ENCODE measurements around the gene PACRG.
A peak's percentile ranks its signal among the peaks of the same experiment; 100 is the strongest.

Gene PACRG

DNA sequence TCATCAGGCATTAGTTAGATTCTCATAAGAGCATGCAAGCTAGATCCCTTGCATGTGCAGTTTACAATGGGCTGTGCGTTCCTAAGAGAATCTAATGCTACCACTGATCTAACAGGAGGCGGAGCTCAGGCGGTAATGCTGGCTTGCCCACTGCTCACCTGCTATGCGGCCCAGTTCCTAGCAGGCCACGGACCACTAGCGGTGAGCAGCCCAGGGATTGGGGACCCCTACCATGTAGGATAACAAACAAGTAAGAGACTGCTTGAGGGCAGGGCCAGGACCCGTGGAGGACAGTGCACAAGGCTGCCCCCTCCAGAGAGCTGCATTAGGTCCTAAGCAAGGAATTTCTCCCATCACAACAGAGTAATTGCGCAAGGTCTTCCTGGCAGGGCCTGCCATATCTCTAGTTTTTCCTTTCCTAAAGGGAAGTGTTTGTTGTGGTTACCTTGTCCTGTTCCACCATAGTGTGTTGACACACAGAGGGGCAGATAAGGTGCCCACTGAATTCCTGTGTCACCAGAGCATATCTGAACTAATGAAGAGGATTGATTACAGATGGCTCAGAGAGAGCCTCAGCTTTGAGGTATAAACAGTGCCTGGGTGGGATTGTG lies 58.0 kb downstream of the PACRG start:
- DNase-seq (ENCODE audit: low spot score) = no peak

DNA sequence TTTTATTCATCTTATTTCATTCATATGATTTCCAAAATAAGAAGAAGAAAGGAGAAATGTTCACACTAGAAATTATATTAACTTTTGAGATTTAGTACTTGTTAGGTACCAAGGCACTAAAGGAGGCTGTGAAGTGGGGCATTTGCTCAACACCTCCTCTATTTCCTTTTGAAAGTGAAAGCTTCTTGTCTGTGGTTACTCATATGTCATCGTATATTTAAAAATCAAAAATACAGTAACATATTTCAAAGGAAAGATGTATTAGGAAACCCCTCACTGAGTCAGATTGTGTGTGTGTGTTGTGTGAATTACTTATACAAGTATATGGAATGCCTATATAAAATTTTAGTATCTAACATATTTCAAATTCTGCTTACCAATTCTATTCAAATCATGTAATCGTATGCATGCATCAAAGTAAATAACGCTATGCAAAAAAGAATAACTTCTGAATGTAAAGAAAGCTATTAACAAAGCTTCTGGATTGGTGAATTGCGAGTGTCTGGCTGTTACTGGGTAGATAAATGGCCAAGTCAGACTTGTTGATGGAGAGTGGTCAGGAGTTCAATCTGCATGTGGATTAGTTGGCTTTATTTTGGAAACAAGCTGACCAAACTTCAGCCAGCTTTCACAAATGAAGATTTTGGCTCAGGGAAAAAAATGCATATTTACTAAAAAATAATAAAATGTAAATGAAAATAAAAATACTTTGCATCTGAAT lies 70.9 kb downstream of the PACRG start:
- no peak for DNase-seq (ENCODE audit: low spot score)

DNA sequence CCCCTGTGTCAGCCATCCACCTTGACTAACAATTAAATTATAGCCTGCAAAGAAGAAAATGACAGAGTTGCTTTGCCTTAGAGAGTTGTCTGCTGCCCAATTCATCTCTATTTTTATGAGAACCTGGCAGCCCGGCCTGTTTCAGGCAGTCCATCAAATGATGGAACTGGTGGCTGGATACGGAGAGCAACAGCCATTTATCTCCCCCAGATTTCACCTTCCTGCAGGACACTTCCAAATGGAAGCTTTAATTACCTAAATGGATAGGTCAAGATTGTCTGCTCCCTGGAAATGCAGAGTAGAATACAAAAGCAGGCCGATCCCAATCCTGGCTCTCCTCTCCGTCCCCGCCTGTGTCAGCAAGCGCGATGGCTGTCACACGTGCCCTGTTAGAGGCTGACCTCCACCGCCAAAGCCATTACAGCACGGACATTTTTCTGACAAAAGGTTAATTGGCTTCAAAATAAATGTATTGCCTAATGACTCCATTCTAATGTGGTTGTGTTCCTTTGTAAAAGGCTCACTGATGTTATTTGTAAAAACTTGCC lies 86.7 kb downstream of the PACRG start:
- no peak for DNase-seq (ENCODE audit: low spot score)

DNA sequence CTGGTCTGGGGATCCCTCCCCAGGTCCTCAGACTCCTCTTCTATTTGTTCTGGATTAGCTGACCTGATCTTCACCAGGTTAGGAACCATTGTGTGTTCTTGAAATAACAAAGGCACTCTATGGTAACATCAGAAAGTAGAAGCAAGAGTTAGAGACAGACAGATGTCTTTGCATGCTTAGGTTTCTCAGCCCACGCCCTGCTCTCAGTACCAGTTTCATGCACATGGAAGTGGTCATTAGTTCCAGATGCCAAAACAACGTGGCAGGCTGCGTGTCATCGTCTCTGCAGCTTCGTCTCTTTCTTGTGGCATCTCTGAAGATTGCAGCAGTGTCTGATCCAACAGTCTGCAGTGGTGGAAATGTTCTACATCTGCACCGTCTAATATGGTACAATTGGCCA lies 89.4 kb downstream of the PACRG start:
- DNase-seq (ENCODE audit: low spot score) = peak; percentile 11

DNA sequence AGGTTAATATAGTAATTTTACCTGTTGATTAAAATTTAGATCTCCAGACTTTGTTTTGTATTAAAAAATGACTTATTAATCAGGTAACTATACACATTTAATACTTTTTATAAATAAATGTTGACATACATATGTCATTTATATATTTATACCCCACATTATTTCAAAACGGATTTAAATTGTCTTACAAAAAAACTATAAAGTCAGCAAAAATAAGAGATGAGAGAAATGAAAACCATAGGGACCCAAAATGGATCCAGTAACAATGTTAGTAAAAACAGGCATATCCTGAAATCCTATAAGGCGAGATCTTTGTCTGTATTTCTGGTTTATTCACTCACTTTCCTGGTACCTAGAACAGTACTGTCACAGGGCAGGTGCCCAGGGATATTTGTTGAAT lies 91.5 kb downstream of the PACRG start:
- no peak for DNase-seq (ENCODE audit: low spot score)

DNA sequence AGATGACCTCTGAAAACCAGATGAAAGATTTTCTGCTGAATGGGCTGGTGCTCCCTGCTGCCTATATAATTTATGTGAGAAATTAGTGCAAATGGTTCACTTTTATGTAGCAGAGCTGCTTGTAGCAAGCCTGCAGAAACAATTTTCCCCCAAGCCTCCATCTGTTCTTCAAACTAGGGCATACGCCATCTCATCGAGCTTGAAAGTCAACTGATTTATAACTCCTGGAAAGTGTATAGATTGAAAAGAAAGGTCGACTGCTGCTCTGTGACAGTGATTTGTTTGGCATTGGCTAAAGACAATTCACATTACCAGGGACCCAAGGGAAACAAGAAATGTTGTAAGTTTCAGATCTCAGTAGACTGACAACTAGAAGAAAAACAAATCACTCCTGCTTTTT lies 93.3 kb downstream of the PACRG start:
- no peak for DNase-seq (ENCODE audit: low spot score)

DNA sequence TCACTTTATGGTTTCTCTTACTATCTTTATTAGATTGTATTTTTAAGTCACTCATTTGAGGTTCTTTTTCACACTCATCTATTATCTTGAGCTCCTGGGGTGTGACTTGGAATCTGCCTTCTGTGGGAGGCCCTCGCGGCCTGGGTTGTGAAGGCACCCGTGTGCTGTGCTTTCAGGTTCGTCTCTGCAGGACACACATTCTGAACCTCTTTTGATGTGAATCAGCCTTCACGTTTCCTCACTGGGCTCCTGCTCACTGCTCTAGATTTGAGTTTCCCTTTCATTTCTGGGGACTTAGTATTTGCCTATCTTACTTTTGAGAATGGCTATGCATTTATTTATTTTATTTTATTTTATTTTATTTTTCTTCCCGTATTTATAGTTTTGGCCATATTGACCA lies 97.8 kb downstream of the PACRG start:
- no peak for DNase-seq (ENCODE audit: low spot score)

DNA sequence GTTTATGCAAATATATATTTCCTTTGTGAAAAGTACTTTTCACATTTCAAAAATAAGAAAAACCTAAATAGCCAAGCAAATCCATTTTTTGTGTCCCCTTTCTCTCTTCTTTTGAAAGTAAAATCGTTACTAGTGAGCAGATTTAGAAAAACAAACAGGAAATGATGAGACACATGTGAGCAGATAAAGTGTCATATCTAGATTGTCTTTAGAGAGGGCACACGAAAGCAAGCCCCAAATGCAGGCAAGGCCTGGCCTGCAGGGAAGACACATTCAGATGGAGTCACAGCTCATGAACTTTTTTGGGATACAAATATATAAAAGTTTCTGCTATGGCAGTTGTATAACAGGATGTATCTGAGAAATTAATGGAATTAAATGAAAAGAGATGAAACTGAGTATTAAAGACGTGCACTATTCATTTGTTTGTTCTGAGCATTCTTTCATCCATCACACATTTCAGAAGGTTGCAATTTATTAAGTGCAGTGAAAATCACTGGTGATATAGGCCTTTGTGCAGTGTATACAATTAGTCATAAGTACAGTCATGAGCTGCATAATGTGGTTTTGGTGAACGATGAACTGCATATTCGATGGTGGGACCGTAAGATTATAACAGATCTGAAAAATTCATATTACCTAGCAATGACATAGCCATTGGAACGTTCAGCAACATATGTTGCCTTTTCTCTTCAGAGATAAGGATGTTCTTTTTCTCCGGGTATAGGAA lies 101.4 kb downstream of the PACRG start:
- no peak for DNase-seq (ENCODE audit: low spot score)

DNA sequence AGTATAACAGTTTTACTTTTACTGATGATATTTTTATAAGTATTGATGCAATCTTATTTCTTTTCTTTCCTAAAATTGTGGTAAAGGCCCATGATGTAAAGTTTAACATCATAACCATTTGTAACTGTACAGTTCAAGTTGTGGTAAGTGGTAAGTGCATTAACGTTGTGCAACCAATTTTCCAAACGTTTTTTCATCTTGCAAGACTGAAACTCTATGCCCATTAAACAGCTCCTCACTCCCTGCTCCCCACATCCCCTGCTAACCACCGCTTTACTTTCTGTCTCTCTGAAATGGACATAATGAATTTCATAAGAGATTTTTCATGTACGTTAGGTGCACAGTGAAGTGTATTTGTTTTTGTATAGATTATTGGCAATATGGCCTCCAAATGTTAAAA lies 106.0 kb downstream of the PACRG start:
- no peak for DNase-seq (ENCODE audit: low spot score)

DNA sequence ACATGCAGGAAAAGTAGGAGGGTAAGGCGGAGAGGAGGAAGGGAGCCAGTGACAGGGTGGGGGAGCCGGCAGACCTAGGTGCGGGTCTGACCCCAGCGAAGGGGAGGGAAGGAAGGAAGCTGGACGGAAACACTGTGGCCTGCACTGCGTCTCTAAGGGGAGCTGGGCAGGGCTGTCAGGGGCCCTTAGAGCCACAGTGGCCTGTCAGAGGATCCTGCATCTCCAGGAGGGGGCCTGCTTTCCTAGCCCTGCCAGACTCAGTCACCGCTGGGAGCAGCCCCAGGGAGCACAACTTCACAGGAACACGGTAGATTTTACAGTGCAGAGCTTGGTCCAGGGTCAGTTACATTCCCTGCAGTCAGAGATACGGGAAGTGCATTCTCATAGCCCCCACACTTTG lies 118.2 kb downstream of the PACRG start:
- DNase-seq (ENCODE audit: low spot score) = no peak

DNA sequence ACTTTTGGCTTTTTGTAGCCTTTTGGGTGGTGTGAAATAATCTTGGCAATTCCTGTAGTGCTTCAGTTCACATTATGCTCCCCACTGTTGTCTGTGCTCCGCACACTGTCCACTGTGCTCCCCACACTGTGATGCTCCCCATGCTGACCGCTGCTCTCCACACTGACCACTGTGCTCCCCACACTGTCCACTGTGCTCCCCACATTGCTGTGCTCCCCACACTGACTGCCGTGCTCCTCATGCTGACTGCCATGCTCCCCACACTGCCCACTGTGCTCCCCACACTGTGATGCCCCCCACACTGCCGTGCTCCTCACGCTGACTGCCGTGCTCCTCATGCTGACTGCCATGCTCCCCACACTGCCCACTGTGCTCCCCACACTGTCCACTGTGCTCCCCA lies 118.9 kb downstream of the PACRG start:
- DNase-seq (ENCODE audit: low spot score) = no peak

DNA sequence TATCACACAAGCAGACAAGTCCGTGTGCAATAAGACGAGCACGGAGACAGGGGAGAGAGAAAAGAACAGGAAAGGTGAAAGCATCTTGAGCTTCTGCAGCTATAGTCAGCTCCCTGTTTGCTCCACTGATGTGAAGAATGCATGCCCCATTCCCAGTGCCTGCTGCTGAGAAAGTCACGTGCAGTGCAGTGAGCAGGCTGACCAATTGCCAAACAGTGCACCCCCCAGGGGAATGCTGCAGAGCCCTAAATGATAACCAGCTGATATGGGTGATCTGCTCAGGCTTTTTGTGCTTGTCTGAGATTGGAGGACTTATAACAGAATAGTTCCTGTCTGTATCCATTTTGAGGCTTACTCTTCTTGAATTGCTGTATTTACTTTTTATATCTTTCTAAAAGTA lies 121.5 kb downstream of the PACRG start:
- peak; percentile 19 for DNase-seq (ENCODE audit: low spot score)

DNA sequence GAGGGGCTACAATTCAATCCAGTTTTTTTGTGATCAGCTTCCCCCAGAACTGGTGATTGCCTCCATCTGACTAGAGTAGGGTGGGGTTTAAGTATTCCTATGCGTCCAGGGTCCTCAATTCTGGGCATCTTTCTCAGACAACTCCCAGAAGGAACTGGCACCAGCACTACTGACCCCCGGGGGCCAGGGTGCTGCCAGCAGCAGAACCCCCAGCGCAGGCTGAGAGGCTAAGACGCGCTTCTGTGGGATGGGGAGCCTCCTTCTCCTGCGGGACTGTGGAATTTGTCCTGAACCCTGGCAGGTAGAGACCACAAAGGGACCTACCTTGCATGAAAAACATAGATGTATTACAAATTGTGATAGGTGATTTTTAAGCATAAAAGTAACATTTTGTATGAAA lies 124.4 kb downstream of the PACRG start:
- DNase-seq (ENCODE audit: low spot score) = no peak

DNA sequence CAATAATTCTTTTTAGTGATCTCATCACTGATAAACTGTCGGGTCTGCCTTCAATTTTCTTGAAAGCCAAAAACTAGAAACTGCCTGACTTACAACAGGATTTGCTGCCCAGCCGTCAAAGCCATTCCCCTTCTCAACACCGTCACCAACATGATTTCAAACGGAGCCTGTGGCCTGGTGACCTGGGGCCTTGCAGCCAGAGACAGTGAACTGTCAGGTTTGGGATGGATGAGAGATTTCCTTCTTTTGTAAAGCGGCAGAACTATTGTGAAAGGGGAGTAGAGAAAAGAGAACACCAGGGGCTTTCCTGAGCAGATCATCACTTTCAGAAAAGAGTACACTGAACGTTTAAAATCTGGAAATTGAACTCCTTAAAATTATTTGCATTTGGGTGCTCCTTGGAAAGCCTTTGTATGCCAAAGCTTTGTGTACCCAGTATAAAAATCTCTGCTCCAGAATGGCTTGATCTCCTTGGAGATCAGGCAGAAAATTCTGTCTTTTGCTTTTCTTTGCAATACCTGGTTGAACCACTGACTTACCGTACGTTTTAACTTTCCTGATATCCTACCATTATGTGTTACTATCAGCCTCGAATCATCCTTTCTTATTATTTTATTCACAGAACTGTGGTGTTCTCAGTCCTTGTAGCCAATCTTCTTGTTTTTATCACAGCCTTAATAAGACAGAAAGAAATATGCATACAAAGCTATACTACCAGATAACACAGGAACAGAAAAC lies 125.2 kb downstream of the PACRG start:
- no peak for DNase-seq (ENCODE audit: low spot score)

DNA sequence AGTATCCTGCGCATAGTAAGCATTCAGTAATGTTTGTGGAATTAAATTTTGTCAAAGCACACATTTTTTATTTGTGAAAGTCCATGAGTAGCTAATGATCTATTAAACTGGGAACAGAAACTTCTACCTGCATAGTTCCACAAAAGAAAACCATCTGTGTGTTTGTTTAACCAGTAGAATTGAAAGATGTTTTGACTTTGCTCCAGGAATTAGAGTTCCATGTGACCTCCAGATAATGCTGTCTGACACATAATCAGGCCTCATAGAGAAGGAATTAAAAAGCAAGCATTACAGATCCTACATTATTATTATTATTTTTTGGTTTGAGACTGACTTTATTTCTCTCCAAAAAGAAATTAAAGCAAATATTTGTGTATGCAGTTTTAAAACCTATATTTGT lies 126.5 kb downstream of the PACRG start:
- no peak for DNase-seq (ENCODE audit: low spot score)

DNA sequence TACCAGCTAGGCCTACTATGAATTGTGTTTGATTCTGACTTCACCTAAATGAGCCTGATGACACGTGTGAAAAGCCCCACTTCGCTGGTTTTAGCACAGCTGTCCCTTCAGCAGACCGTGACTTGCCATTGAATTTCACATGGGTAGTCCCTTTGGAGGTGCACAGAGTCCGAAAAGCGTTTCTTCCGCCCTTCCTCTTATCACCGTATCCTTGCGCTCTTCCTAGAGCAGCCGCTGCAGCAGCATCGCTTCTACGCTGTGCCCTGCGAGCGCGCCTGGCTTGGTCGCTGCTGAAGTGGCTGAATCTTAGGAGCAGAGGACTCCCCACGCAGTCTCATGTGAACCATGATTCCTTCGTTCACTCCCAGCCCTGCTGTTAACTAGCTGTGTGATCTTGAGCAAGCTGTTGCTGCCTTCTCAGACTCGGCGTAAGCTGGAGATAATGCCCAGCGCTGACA lies 127.0 kb downstream of the PACRG start:
- DNase-seq (ENCODE audit: low spot score) = no peak

DNA sequence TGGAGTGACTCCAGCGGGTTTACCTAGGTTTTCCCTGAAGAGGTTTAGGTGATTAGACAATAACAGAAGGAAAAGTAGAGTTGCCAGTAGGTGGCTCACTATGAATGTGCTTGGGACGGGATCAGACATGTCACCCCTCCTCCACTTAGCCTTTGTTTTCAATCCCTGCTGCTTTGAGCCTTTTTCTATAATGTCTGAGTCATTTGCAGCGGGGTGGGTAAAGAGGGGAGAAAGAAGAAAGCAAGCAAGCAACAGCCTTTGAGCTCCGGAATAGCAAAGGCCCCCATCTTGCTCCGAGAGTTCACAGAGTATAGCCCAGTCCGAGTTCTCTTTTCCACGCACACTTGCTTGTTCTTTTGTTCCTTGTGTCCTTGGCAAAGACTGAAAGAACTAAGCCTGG lies 129.1 kb downstream of the PACRG start:
- DNase-seq (ENCODE audit: low spot score) = peak; percentile 73

DNA sequence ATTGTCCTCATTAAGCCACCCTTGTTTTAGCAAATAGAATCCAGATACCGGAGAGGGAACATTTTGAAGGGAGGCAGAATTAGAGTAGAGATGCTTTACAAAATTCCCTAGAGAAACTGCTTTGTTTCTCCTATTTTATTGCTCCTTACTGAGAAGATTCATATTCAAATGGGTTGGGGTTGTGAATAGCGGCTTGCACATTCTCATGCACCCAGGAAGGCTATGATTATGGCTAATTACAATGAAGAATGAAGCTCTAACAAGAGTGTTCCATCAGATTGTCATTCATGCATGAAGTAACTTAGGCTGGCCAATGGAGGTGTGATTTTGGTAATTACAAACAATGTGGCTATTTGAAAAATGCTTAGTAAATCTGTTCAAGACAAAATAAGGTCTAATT lies 129.6 kb downstream of the PACRG start:
- DNase-seq (ENCODE audit: low spot score) = no peak

DNA sequence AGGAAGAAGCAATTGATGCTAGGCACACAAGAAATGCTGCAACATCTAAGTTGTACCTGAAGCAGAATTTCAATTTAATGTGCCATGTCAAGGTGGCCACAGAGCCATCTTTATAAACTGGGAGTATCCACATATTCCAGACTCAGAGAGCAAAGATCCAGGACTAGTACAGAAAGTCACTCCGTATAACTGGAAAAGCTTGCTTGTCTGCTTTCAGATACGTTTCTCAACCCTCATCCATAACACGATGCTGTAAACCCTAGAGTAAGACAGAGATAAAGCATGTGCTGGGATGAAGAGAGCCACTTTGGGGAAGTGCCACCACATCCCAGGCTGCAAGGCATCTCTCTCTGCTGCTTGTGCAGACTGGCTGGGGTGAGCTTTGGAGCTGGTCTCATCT lies 134.7 kb downstream of the PACRG start:
- DNase-seq (ENCODE audit: low spot score) = no peak

DNA sequence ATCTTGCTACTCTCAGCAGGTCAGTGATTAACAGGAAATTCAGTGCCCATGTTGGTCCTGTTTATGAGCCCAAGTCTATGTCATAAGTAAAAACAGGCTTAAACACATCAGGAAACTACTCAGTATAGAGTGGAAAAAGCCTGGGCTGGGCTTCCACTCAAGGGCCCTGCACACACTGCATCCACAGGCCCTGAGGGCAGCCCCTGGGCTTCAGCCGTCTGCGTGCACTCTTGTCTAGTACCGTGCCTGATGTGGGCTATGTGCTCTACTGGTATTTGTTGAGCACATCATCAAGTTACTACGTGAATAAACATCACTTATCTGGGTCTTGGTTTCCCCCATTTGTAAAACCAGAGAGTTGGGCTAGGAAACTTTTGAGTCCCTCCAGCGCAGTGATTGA lies 135.2 kb downstream of the PACRG start:
- DNase-seq (ENCODE audit: low spot score) = no peak

DNA sequence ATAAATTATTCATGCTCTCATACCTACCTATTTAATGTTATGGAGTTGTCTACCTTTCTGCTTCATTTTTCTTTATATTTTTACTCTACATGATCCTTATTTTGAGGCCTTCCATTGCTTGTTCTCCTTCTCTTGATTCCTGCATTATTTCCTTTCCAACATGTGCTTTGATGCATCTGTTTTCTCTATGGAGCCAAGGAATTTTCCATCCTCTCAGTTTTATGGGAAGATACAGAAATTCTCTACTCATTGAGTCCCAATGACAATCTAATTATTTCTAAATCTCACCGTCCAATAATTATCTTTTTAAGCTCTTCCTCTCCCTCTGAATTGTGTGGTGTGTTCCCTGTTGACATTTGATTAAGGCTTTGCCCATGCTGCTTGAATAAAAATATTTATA lies 136.0 kb downstream of the PACRG start:
- DNase-seq (ENCODE audit: low spot score) = no peak

DNA sequence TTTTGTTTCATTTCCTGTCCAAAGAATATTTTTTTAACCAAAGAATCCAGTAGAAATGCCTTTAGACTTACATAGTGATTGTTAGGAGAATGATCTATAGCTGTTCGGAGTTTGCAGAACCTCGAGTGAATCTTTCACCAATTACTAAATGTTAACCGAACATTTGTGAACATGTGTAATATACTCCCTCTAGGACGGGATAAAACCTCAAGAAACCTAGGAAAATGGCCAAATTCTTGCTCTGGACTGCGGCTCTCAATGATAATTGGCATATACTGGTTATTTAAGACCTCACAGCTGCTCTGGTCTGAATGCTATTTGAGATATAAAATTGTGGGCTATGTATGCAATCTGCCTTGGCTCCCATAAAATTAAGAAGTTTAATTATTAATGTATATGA lies 137.1 kb downstream of the PACRG start:
- DNase-seq (ENCODE audit: low spot score) = no peak
